ENCODE measurements around the gene TMEM117. TPM values are rescaled to one million over a fixed set of nuclear protein-coding genes. Genes with fewer than 3 reads are reported as not detected.

Gene TMEM117
- total RNA-seq, 2 experiments from 2014 or later: 0.95 to 0.96 TPM

DNA sequence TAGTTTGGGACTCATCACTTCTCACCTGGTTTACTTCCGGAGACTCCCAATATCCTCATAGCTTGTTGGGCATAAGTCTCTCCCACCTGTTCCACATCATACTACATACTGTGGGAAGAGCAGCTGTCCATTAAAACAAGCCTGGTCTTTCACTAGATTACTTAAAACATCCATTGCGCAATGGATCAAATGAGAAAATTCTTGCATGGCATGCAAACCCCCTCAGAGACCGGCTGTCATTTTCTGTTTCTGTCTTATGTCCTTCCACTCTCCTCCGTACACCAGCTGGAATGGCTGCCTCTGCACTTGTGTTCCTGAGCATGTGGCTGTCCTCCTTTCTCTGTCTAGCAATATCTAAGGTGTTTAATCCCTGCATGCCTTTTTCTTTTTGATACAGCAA, 265.6 kb downstream of the TMEM117 start:
- no peak for DNase-seq
- H3K27me3 Mint-ChIP-seq: no peaks in the 10 kb centered on the region
- ChIA-PET CTCF (no interaction called here), POLR2A (no interaction called here)
- intact Hi-C loops (cut with micrococcal nuclease): no loop called here
- peaks cover 1% of the 10 kb centered on the region for H3K9me3 Mint-ChIP-seq
- no peak overlapping the region for H3K27ac Mint-ChIP-seq
- no peak for ATAC-seq
- no peak overlapping the region for H3K4me3 Mint-ChIP-seq
- no peaks in the 10 kb centered on the region for H3K36me3 Mint-ChIP-seq (ENCODE audit: low read depth)
- TF ChIP-seq, protein P1, sequence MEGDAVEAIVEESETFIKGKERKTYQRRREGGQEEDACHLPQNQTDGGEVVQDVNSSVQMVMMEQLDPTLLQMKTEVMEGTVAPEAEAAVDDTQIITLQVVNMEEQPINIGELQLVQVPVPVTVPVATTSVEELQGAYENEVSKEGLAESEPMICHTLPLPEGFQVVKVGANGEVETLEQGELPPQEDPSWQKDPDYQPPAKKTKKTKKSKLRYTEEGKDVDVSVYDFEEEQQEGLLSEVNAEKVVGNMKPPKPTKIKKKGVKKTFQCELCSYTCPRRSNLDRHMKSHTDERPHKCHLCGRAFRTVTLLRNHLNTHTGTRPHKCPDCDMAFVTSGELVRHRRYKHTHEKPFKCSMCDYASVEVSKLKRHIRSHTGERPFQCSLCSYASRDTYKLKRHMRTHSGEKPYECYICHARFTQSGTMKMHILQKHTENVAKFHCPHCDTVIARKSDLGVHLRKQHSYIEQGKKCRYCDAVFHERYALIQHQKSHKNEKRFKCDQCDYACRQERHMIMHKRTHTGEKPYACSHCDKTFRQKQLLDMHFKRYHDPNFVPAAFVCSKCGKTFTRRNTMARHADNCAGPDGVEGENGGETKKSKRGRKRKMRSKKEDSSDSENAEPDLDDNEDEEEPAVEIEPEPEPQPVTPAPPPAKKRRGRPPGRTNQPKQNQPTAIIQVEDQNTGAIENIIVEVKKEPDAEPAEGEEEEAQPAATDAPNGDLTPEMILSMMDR (IDR thresholded peaks at IDR 0.05): no peak
- no peaks in the 10 kb centered on the region for H3K4me1 Mint-ChIP-seq (ENCODE audit: low read depth)

DNA sequence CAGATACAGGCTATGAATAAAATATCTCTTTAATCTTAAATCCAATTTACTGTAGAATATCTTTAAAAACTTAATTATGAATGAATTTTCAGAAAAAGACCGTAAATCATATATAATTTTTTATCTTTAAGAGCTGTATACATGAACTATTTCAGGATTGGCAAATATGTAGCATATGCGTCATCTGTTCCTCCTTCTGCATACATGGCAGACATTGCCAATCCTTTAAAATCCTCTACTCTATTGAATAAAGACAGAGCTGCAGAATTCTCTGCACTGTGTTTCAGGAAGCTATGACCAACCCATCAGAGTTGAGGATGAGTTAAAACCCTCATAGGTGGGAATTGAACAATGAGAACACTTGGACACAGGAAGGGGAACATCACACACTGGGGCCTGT, 279.0 kb downstream of the TMEM117 start:
- Mint-ChIP-seq H3K9me3 (peaks cover 2% of the 10 kb centered on the region), H3K36me3 (ENCODE audit: low read depth) (no peaks in the 10 kb centered on the region), H3K4me1 (ENCODE audit: low read depth) (no peaks in the 10 kb centered on the region), H3K27ac (no peak overlapping the region), H3K27me3 (no peaks in the 10 kb centered on the region), H3K4me3 (no peak overlapping the region)
- CTCF ChIA-PET: no interaction called here
- ATAC-seq (no peak), DNase-seq (no peak)
- intact Hi-C loops (cut with micrococcal nuclease): no loop called here
- POLR2A ChIA-PET: no interaction called here
- TF ChIP-seq, protein P1 (IDR thresholded peaks at IDR 0.05): no peak

DNA sequence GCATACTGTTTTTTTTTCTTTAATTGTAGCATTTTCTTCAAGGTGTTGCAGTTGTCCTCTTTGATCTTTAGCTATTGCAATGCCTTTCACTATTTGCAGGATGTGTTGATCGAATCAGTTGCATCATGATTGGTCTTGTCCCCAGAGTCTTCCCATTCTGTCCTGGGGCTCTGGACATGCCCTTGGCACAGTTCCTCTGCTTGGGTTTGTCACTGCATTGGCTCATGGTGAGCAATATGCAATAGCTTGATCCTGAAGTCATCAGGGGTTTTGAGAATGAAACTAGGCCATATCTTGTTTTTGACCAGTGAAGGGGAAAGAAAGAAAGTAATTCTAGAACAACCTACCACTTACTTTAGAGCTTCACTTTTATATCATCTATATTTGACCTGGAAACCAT, 281.5 kb downstream of the TMEM117 start:
- ChIA-PET CTCF (no interaction called here), POLR2A (interaction anchor here (1.0 kb wide), 1 partner anchor 237 kb away, joined by 3 read pairs; no protein-coding TSS in a partner anchor)
- intact Hi-C loops (cut with micrococcal nuclease): no loop called here
- Mint-ChIP-seq H3K27ac (no peak overlapping the region), H3K4me1 (ENCODE audit: low read depth) (no peaks in the 10 kb centered on the region), H3K27me3 (no peaks in the 10 kb centered on the region), H3K4me3 (no peak overlapping the region), H3K9me3 (peaks cover 10% of the 10 kb centered on the region), H3K36me3 (ENCODE audit: low read depth) (peaks cover 8% of the 10 kb centered on the region)
- DNase-seq (no peak), ATAC-seq (no peak)
- TF ChIP-seq, protein P1 (IDR thresholded peaks at IDR 0.05): no peak

DNA sequence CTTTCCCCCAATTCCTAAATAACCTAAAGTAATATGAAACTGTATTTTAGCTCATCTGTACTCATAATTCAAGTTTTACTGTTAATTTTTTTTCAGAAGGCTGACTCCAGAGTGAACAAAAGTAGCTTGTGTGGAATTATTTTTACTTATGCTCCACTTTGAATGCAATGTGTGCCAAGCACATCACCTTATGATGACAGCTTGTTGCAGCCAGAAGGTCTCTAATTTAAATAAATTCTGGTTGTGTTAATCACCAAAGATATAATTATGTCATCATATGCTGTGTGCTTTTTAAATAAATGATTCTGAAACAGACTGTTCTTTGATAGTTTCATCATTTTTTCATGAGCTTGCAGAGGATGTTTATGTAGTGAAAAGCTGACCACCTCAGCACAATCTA, 283.1 kb downstream of the TMEM117 start:
- ChIA-PET CTCF (no interaction called here), POLR2A (interaction anchor here (0.7 kb wide), 1 partner anchor 14 kb away, joined by 3 read pairs; no protein-coding TSS in a partner anchor)
- DNase-seq (no peak), ATAC-seq (no peak)
- H3K27me3 Mint-ChIP-seq: no peaks in the 10 kb centered on the region
- H3K36me3 Mint-ChIP-seq (ENCODE audit: low read depth): peaks cover 8% of the 10 kb centered on the region
- no peaks in the 10 kb centered on the region for H3K4me1 Mint-ChIP-seq (ENCODE audit: low read depth)
- peaks cover 21% of the 10 kb centered on the region for H3K9me3 Mint-ChIP-seq
- TF ChIP-seq, protein P1 (IDR thresholded peaks at IDR 0.05): no peak
- H3K4me3 Mint-ChIP-seq: no peak overlapping the region
- intact Hi-C loops (cut with micrococcal nuclease): no loop called here
- no peak overlapping the region for H3K27ac Mint-ChIP-seq

DNA sequence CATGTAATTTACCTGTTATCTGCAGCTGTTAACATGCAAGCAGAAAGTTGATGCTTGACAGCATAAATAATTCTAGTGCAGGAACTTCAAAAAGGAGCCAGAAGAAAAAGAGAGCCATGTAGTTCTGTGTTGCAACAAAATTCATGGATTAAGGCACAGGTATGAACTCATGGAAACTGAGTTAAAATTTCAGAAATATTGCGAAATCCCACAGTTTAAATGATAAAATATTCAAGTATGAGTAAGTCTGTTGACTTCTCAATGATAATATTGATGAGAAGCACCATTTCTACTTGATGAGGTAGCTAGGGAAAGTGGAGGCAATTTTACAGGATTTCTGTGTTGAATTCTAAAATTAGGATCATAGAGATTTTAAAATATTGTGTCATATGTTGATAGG, 290.9 kb downstream of the TMEM117 start:
- CTCF ChIA-PET: no interaction called here

More for the DNA sequence above, 290.9 kb downstream of the TMEM117 start:
- TF ChIP-seq, protein P1 (IDR thresholded peaks at IDR 0.05): no peak
- Mint-ChIP-seq H3K4me3 (no peak overlapping the region), H3K4me1 (ENCODE audit: low read depth) (no peaks in the 10 kb centered on the region), H3K9me3 (peaks cover 12% of the 10 kb centered on the region), H3K36me3 (ENCODE audit: low read depth) (no peaks in the 10 kb centered on the region), H3K27me3 (no peaks in the 10 kb centered on the region), H3K27ac (no peak overlapping the region)
- POLR2A ChIA-PET: no interaction called here
- DNase-seq (no peak), ATAC-seq (no peak)
- intact Hi-C loops (cut with micrococcal nuclease): no loop called here

Data from activated CD8-positive, alpha-beta T cell treated with anti-CD3 and anti-CD28 coated beads for 36 hours (primary cell).